Neural progenitor cell (in vitro differentiated cells): Measurements from ENCODE around the gene HEYL.
A peak's percentile ranks its signal among the peaks of the same experiment; 100 is the strongest.

Source experiments
- EZH2 ChIP-seq: fragments of 200-600 bp; sonication (generic); IDR thresholded peaks from 2 replicates; pipeline ENCODE4 v1.6.1; 2017; ENCODE audit warnings: antibody characterized with exemption, mild to moderate bottlenecking, moderate library complexity
- TF ChIP-seq, protein P1 (sequence below): fragments of 200-600 bp; sonication (generic); IDR thresholded peaks from 2 replicates; pipeline ENCODE4 v1.5.1; 2017; ENCODE audit warnings: antibody characterized with exemption, mild to moderate bottlenecking

- TF ChIP-seq, protein P1, sequence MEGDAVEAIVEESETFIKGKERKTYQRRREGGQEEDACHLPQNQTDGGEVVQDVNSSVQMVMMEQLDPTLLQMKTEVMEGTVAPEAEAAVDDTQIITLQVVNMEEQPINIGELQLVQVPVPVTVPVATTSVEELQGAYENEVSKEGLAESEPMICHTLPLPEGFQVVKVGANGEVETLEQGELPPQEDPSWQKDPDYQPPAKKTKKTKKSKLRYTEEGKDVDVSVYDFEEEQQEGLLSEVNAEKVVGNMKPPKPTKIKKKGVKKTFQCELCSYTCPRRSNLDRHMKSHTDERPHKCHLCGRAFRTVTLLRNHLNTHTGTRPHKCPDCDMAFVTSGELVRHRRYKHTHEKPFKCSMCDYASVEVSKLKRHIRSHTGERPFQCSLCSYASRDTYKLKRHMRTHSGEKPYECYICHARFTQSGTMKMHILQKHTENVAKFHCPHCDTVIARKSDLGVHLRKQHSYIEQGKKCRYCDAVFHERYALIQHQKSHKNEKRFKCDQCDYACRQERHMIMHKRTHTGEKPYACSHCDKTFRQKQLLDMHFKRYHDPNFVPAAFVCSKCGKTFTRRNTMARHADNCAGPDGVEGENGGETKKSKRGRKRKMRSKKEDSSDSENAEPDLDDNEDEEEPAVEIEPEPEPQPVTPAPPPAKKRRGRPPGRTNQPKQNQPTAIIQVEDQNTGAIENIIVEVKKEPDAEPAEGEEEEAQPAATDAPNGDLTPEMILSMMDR = no peak
- TF ChIP-seq EZH2 = peak; percentile 90
Measured at GRCh38 chr1:39683591-39684312, 44.3 kb upstream of the HEYL start.
